Smooth muscle cell (in vitro differentiated cells): ENCODE results near the gene TCL1A. TPM values are rescaled to one million over a fixed set of nuclear protein-coding genes. Genes with fewer than 3 reads are reported as not detected.

ENCODE experiments used
- DNase-seq: peaks from one replicate; lab custom pipeline; 2025; ENCODE audit not compliant: unreplicated experiment; lab: John Stamatoyannopoulos, UW
- H2AFZ ChIP-seq: fragments of 200-600 bp; sonication (generic); 2 replicates; pipeline ENCODE4 v1.6.0; 2016; ENCODE audit warnings: antibody characterized with exemption, low read depth, mild to moderate bottlenecking
- H3F3A ChIP-seq: fragments of 200-600 bp; sonication (generic); 2 replicates; pipeline ENCODE4 v1.6.0; 2017; ENCODE audit warnings: antibody characterized with exemption, low read depth
- H3K27ac ChIP-seq: fragments of 200-600 bp; sonication (generic); 2 replicates; pipeline ENCODE4 v1.5.1; 2016; ENCODE audit warnings: low read depth, mild to moderate bottlenecking
- H3K27me3 ChIP-seq: fragments of 200-600 bp; sonication (generic); 2 replicates; pipeline ENCODE4 v1.6.1; 2016; ENCODE audit warnings: low read depth, mild to moderate bottlenecking
- H3K36me3 ChIP-seq: fragments of 200-600 bp; sonication (generic); 2 replicates; pipeline ENCODE4 v1.5.1; 2016; ENCODE audit warnings: low read depth
- H3K4me1 ChIP-seq: fragments of 200-600 bp; sonication (generic); 2 replicates; pipeline ENCODE4 v1.5.1; 2016; ENCODE audit warnings: low read depth
- H3K4me2 ChIP-seq: fragments of 200-600 bp; sonication (generic); 2 replicates; pipeline ENCODE4 v1.6.0; 2016; ENCODE audit warnings: mild to moderate bottlenecking
- H3K4me3 ChIP-seq: fragments of 200-600 bp; sonication (generic); 2 replicates; pipeline ENCODE4 v1.5.1; 2016; ENCODE audit warnings: mild to moderate bottlenecking
- H3K79me2 ChIP-seq: fragments of 200-600 bp; sonication (generic); 2 replicates; pipeline ENCODE4 v1.6.0; 2016; ENCODE audit warnings: low read depth, mild to moderate bottlenecking
- H3K9ac ChIP-seq: fragments of 200-600 bp; sonication (generic); 2 replicates; pipeline ENCODE4 v1.6.0; 2016; ENCODE audit warnings: low read depth
- H3K9me3 ChIP-seq: fragments of 200-600 bp; sonication (generic); replicated peaks from 2 replicates; pipeline ENCODE4 v1.5.1; 2016; ENCODE audit warnings: low read depth
- H4K20me1 ChIP-seq: fragments of 200-600 bp; sonication (generic); 2 replicates; pipeline ENCODE4 v1.6.0; 2016; ENCODE audit warnings: low read depth
- WGBS: methylation state at CpG from one replicate; pipeline ENCODE4 v1.1.7; 2016; ENCODE audit warnings: low lambda C conversion rate; 5-methylcytosine and 5-hydroxymethylcytosine counted together
- polyA plus RNA-seq: library from polyadenylated mRNA; unstranded; fragments of >200 nt; fragmentation: Nextera tagmentation; extraction: Ambion mirVana; gene quantifications from 2 replicates; pipeline ENCODE4 v1.2.1, GENCODE V29; 2016
- total RNA-seq: library from RNA; depleted of rRNA; stranded (reverse); fragments of >200 nt; gene quantifications from 2 replicates; pipeline ENCODE4 v1.2.3, GENCODE V29; 2014
- TF ChIP-seq, protein P1 (sequence below): fragments of 200-600 bp; sonication (generic); IDR thresholded peaks from 2 replicates; pipeline ENCODE4 v1.5.1; 2017; ENCODE audit warnings: borderline replicate concordance, mild to moderate bottlenecking, antibody characterized with exemption; ENCODE audit not compliant: insufficient read depth, poor library complexity, severe bottlenecking

Gene TCL1A
- total and polyA plus RNA-seq, 2 experiments from 2014 or later = not detected

- Histone ChIP-seq H4K20me1 (no peaks in the 10 kb centered on the region), H3K4me1 (no peaks in the 10 kb centered on the region), H3K27ac (no peak overlapping the region), H3K27me3 (no peaks in the 10 kb centered on the region), H3K79me2 (no peaks in the 10 kb centered on the region), H3K9me3 (no peaks in the 10 kb centered on the region), H2AFZ (no peak overlapping the region), H3K4me3 (no peak overlapping the region), H3K36me3 (no peaks in the 10 kb centered on the region), H3K4me2 (no peak overlapping the region), H3F3A (no peaks in the 10 kb centered on the region), H3K9ac (no peak overlapping the region)
- DNase-seq = no peak
- 94% methylated on average over 3 of the region's 3 CpGs for WGBS
- TF ChIP-seq, protein P1, sequence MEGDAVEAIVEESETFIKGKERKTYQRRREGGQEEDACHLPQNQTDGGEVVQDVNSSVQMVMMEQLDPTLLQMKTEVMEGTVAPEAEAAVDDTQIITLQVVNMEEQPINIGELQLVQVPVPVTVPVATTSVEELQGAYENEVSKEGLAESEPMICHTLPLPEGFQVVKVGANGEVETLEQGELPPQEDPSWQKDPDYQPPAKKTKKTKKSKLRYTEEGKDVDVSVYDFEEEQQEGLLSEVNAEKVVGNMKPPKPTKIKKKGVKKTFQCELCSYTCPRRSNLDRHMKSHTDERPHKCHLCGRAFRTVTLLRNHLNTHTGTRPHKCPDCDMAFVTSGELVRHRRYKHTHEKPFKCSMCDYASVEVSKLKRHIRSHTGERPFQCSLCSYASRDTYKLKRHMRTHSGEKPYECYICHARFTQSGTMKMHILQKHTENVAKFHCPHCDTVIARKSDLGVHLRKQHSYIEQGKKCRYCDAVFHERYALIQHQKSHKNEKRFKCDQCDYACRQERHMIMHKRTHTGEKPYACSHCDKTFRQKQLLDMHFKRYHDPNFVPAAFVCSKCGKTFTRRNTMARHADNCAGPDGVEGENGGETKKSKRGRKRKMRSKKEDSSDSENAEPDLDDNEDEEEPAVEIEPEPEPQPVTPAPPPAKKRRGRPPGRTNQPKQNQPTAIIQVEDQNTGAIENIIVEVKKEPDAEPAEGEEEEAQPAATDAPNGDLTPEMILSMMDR = no peak
These were observed 49.9 kb downstream of the TCL1A start for GRCh38 chr14:95664066-95664465.

DNA sequence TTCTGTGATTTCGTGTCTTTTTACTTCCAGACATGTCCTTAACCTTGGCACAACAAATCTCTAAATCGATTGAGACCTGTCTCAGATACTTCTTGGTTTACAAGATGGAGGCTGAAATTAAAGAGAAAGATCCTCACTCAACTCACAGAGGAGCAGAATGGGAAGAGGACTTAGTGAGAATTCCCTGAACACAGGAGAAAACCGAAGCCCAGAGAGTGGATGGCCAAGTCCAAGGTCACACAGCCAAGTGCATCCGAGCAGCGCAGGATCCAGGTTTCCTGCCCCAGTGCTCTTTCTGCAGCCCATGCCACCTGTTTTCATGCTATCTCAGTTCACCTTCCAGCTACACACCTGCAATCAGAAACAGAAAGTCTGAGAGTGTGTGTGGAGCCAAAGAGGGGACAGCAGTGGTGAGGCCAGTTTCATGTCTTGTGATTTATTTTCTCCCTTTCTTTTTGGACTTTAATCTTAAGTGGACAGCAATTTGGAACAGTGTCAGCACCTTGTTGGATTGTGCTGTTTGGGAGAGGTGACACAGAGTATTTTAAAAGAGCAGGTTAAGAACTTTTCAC, 50.6 kb downstream of the TCL1A start:
- TF ChIP-seq, protein P1 = no peak
- H3K9me3 ChIP-seq = no peaks in the 10 kb centered on the region
- H3K27me3 ChIP-seq = no peaks in the 10 kb centered on the region
- no peaks in the 10 kb centered on the region for H3K4me1 ChIP-seq
- DNase-seq = no peak
- H3K9ac ChIP-seq = no peak overlapping the region
- WGBS = 89% methylated on average over 5 of the region's 5 CpGs
- H3K79me2 ChIP-seq = no peaks in the 10 kb centered on the region
- H3K4me3 ChIP-seq = no peak overlapping the region
- no peaks in the 10 kb centered on the region for H4K20me1 ChIP-seq
- no peak overlapping the region for H2AFZ ChIP-seq
- H3F3A ChIP-seq = no peaks in the 10 kb centered on the region
- H3K4me2 ChIP-seq = no peak overlapping the region
- no peak overlapping the region for H3K27ac ChIP-seq
- no peaks in the 10 kb centered on the region for H3K36me3 ChIP-seq

DNA sequence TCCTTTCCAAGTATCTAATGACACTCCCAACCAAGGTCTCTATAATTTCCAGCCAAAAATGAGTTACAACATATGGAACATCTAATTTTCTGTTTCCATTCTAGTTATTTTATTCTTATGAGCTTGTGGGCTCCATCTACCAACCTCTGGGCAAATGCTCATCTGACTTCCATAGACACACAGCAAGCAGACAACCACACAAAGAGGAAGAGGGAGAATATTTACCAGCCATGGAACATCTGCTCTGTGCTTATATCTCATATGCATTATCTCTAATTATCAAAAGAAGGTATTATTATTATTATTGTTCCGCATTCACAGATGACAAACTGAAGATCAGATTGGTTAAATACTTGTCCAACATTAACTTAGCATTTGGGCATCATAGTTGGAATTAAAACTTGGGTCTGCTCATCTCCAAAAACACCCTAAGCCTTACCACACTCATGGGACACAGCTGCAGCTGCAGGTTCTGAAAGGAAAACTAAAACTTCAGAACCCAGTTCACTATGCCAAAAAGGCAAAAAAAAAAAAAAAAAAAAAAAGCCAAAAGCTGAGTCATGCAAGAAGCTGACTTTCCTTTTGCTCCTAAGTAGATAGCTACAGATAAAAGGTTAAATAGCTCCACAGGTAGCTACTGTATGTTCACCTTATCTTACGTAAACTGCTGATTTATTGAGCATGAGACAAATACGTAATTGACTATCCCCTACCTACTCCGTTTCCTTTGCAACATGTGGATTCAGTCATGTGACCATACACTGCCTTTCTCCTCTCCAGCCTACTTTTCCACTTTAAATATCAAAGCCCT, 51.3 kb downstream of the TCL1A start:
- Histone ChIP-seq H3K4me3 (no peak overlapping the region), H3K9me3 (no peaks in the 10 kb centered on the region), H3K9ac (no peak overlapping the region), H3K79me2 (no peaks in the 10 kb centered on the region), H3K27ac (no peak overlapping the region), H3K27me3 (no peaks in the 10 kb centered on the region), H3K4me2 (no peak overlapping the region), H3F3A (no peaks in the 10 kb centered on the region), H4K20me1 (no peaks in the 10 kb centered on the region), H3K36me3 (no peaks in the 10 kb centered on the region), H2AFZ (no peak overlapping the region), H3K4me1 (no peaks in the 10 kb centered on the region)
- DNase-seq = no peak
- WGBS = 68% methylated on average over 4 of the region's 4 CpGs
- TF ChIP-seq, protein P1 = no peak
